ENCODE results near the gene ALDH7A1. TPM values are rescaled to one million over a fixed set of nuclear protein-coding genes. Genes with fewer than 3 reads are reported as not detected.
A peak's percentile ranks its signal among the peaks of the same experiment; 100 is the strongest.

ALDH7A1 gene
- total and polyA plus RNA-seq, 7 experiments from 2014 or later = 0.51 to 9.9 (median 3.0) TPM

- ATAC-seq (no peak), DNase-seq (no peak)
- Histone ChIP-seq H3K9me3 (ENCODE audit: control insufficient read depth in 2 of 3, low read length in 3 of 3) (no peaks in the 10 kb centered on the region), H3K36me3 (ENCODE audit: control insufficient read depth in 2 of 3, insufficient read depth in 3 of 3, low read length in 3 of 3) (no peaks in the 10 kb centered on the region), H3K27ac (ENCODE audit: low read depth, low read length) (no peak overlapping the region), H3K4me3 (ENCODE audit: low read length) (no peak overlapping the region), H3K4me1 (ENCODE audit: control insufficient read depth in 2 of 2, insufficient read depth in 2 of 2, low read length in 2 of 2) (no peaks in the 10 kb centered on the region), H3K27me3 (ENCODE audit: control insufficient read depth in 2 of 2, insufficient read depth in 2 of 2, low read length in 2 of 2) (no peaks in the 10 kb centered on the region)
- H3K36me3 Mint-ChIP-seq = peaks cover 0 to 7% (median 0%) of the 10 kb centered on the region in 5 donors
- intact Hi-C loops (cut with micrococcal nuclease) = no loop called here
- H3K4me1 Mint-ChIP-seq = peaks cover 0 to 21% (median 12%) of the 10 kb centered on the region in 7 donors
- CTCF ChIA-PET = interaction anchor here (0.7 to 1.9 kb wide), 3 partner anchors 17 to 23 kb away, joined by 3 to 8 read pairs (median 6); no protein-coding TSS in a partner anchor
- POLR2A ChIA-PET = interaction anchor here (0.6 to 0.9 kb wide), 2 partner anchors 15 to 180 kb away, joined by 4 read pairs; no protein-coding TSS in a partner anchor
- no peak overlapping the region for H3K4me3 Mint-ChIP-seq
- H3K27ac Mint-ChIP-seq = no peak overlapping the region
- H3K27me3 Mint-ChIP-seq = peaks cover 0 to 7% (median 0%) of the 10 kb centered on the region in 5 donors
- peaks cover 0 to 3% (median 0%) of the 10 kb centered on the region in 11 donors for H3K9me3 Mint-ChIP-seq
Measured at GRCh38 chr5:126516852-126517251, 78.2 kb downstream of the ALDH7A1 start.

- no peaks in the 10 kb centered on the region for H3K4me1 ChIP-seq (ENCODE audit: control insufficient read depth in 2 of 2, insufficient read depth in 2 of 2, low read length in 2 of 2)
- no peak for ATAC-seq
- no peak overlapping the region for H3K4me3 Mint-ChIP-seq
- peaks cover 0 to 4% (median 0%) of the 10 kb centered on the region in 11 donors for H3K9me3 Mint-ChIP-seq
- no peak overlapping the region for H3K27ac Mint-ChIP-seq
- peaks cover 0 to 7% (median 0%) of the 10 kb centered on the region in 5 donors for H3K27me3 Mint-ChIP-seq
- no peaks in the 10 kb centered on the region for H3K36me3 ChIP-seq (ENCODE audit: control insufficient read depth in 2 of 3, insufficient read depth in 3 of 3, low read length in 3 of 3)
- H3K27ac ChIP-seq (ENCODE audit: low read depth, low read length) = no peak overlapping the region
- no peaks in the 10 kb centered on the region for H3K9me3 ChIP-seq (ENCODE audit: control insufficient read depth in 2 of 3, low read length in 3 of 3)
- no peak overlapping the region for H3K4me3 ChIP-seq (ENCODE audit: low read length)
- H3K27me3 ChIP-seq (ENCODE audit: control insufficient read depth in 2 of 2, insufficient read depth in 2 of 2, low read length in 2 of 2) = no peaks in the 10 kb centered on the region
- POLR2A ChIA-PET = interaction anchor here (0.7 to 0.9 kb wide), 2 partner anchors 16 to 61 kb away, joined by 3 to 4 read pairs; no protein-coding TSS in a partner anchor
- CTCF ChIA-PET = interaction anchor here (1.9 kb wide), 1 partner anchor 16 kb away, joined by 6 read pairs; no protein-coding TSS in a partner anchor
- intact Hi-C loops (cut with micrococcal nuclease) = no loop called here
- H3K36me3 Mint-ChIP-seq = peaks cover 0 to 7% (median 0%) of the 10 kb centered on the region in 5 donors
- peaks cover 0 to 23% (median 14%) of the 10 kb centered on the region in 7 donors for H3K4me1 Mint-ChIP-seq
- DNase-seq = no peak
Measured at GRCh38 chr5:126516133-126516532, 78.9 kb downstream of the ALDH7A1 start.

GRCh38 chr5:126515337-126515736 lies 79.7 kb downstream of the ALDH7A1 start:
- Mint-ChIP-seq H3K27me3 (peaks cover 0 to 7% (median 0%) of the 10 kb centered on the region in 5 donors), H3K9me3 (peaks cover 0 to 10% (median 0%) of the 10 kb centered on the region in 11 donors), H3K36me3 (peaks cover 0 to 7% (median 0%) of the 10 kb centered on the region in 5 donors), H3K4me3 (no peak overlapping the region), H3K27ac (peak overlapping the region in 1 of 9 donors; percentile 36), H3K4me1 (peaks cover 0 to 30% (median 22%) of the 10 kb centered on the region in 7 donors)
- no peak overlapping the region for H3K4me3 ChIP-seq (ENCODE audit: low read length)
- no peaks in the 10 kb centered on the region for H3K27me3 ChIP-seq (ENCODE audit: control insufficient read depth in 2 of 2, insufficient read depth in 2 of 2, low read length in 2 of 2)
- no peaks in the 10 kb centered on the region for H3K36me3 ChIP-seq (ENCODE audit: control insufficient read depth in 2 of 3, insufficient read depth in 3 of 3, low read length in 3 of 3)
- ChIA-PET POLR2A (interaction anchor here (0.7 kb wide), 1 partner anchor 60 kb away, joined by 3 read pairs; no protein-coding TSS in a partner anchor), CTCF (interaction anchor here (0.7 to 1.9 kb wide), 2 partner anchors 12 to 15 kb away, joined by 3 to 6 read pairs; no protein-coding TSS in a partner anchor)
- no peaks in the 10 kb centered on the region for H3K9me3 ChIP-seq (ENCODE audit: control insufficient read depth in 2 of 3, low read length in 3 of 3)
- intact Hi-C loops (cut with micrococcal nuclease) = no loop called here
- H3K27ac ChIP-seq (ENCODE audit: low read depth, low read length) = no peak overlapping the region
- H3K4me1 ChIP-seq (ENCODE audit: control insufficient read depth in 2 of 2, insufficient read depth in 2 of 2, low read length in 2 of 2) = peaks cover 0 to 7% of the 10 kb centered on the region in 2 donors
- no peak for ATAC-seq
- DNase-seq = no peak

- Histone ChIP-seq H3K4me3 (ENCODE audit: low read length) (no peak overlapping the region), H3K27me3 (ENCODE audit: control insufficient read depth in 2 of 2, insufficient read depth in 2 of 2, low read length in 2 of 2) (no peaks in the 10 kb centered on the region), H3K9me3 (ENCODE audit: control insufficient read depth in 2 of 3, low read length in 3 of 3) (no peaks in the 10 kb centered on the region), H3K27ac (ENCODE audit: low read depth, low read length) (no peak overlapping the region), H3K4me1 (ENCODE audit: control insufficient read depth in 2 of 2, insufficient read depth in 2 of 2, low read length in 2 of 2) (peaks cover 0 to 13% of the 10 kb centered on the region in 2 donors), H3K36me3 (ENCODE audit: control insufficient read depth in 2 of 3, insufficient read depth in 3 of 3, low read length in 3 of 3) (no peaks in the 10 kb centered on the region)
- no peak for DNase-seq
- Mint-ChIP-seq H3K4me1 (peaks cover 0 to 34% (median 29%) of the 10 kb centered on the region in 7 donors), H3K27me3 (peaks cover 0 to 5% (median 0%) of the 10 kb centered on the region in 5 donors), H3K27ac (peak overlapping the region in 2 of 9 donors; percentile 43 to 63), H3K36me3 (peaks cover 0 to 7% (median 0%) of the 10 kb centered on the region in 5 donors), H3K9me3 (peaks cover 0 to 10% (median 0%) of the 10 kb centered on the region in 11 donors), H3K4me3 (no peak overlapping the region)
- ChIA-PET POLR2A (no interaction called here), CTCF (interaction anchor here (0.7 to 1.9 kb wide), 2 partner anchors 11 to 15 kb away, joined by 3 to 6 read pairs; no protein-coding TSS in a partner anchor)
- ATAC-seq = no peak
- intact Hi-C loops (cut with micrococcal nuclease) = no loop called here
Measured at GRCh38 chr5:126514558-126515141, 80.4 kb downstream of the ALDH7A1 start.

- Histone ChIP-seq H3K27me3 (ENCODE audit: control insufficient read depth in 2 of 2, insufficient read depth in 2 of 2, low read length in 2 of 2) (no peaks in the 10 kb centered on the region), H3K4me1 (ENCODE audit: control insufficient read depth in 2 of 2, insufficient read depth in 2 of 2, low read length in 2 of 2) (peaks cover 5 to 18% of the 10 kb centered on the region in 2 donors), H3K36me3 (ENCODE audit: control insufficient read depth in 2 of 3, insufficient read depth in 3 of 3, low read length in 3 of 3) (no peaks in the 10 kb centered on the region), H3K9me3 (ENCODE audit: control insufficient read depth in 2 of 3, low read length in 3 of 3) (no peaks in the 10 kb centered on the region), H3K27ac (ENCODE audit: low read depth, low read length) (no peak overlapping the region), H3K4me3 (ENCODE audit: low read length) (no peak overlapping the region)
- ChIA-PET CTCF (no interaction called here), POLR2A (no interaction called here)
- DNase-seq (no peak), ATAC-seq (no peak)
- intact Hi-C loops (cut with micrococcal nuclease) = no loop called here
- Mint-ChIP-seq H3K27me3 (peaks cover 0 to 3% (median 0%) of the 10 kb centered on the region in 5 donors), H3K27ac (no peak overlapping the region), H3K36me3 (peaks cover 0 to 7% (median 0%) of the 10 kb centered on the region in 5 donors), H3K4me1 (peaks cover 3 to 37% (median 30%) of the 10 kb centered on the region in 7 donors), H3K9me3 (peaks cover 0 to 10% (median 0%) of the 10 kb centered on the region in 11 donors), H3K4me3 (no peak overlapping the region)
Measured at GRCh38 chr5:126514131-126514557, 80.9 kb downstream of the ALDH7A1 start.

GRCh38 chr5:126513703-126514102 lies 81.3 kb downstream of the ALDH7A1 start:
- Histone ChIP-seq H3K4me3 (ENCODE audit: low read length) (no peak overlapping the region), H3K36me3 (ENCODE audit: control insufficient read depth in 2 of 3, insufficient read depth in 3 of 3, low read length in 3 of 3) (no peaks in the 10 kb centered on the region), H3K27ac (ENCODE audit: low read depth, low read length) (no peak overlapping the region), H3K27me3 (ENCODE audit: control insufficient read depth in 2 of 2, insufficient read depth in 2 of 2, low read length in 2 of 2) (no peaks in the 10 kb centered on the region), H3K9me3 (ENCODE audit: control insufficient read depth in 2 of 3, low read length in 3 of 3) (no peaks in the 10 kb centered on the region), H3K4me1 (ENCODE audit: control insufficient read depth in 2 of 2, insufficient read depth in 2 of 2, low read length in 2 of 2) (peaks cover 5 to 20% of the 10 kb centered on the region in 2 donors)
- H3K36me3 Mint-ChIP-seq = peaks cover 0 to 11% (median 4%) of the 10 kb centered on the region in 5 donors
- CTCF ChIA-PET = no interaction called here
- H3K9me3 Mint-ChIP-seq = peaks cover 0 to 10% (median 0%) of the 10 kb centered on the region in 11 donors
- H3K4me1 Mint-ChIP-seq = peaks cover 7 to 41% (median 34%) of the 10 kb centered on the region in 7 donors
- no peak for DNase-seq
- peak overlapping the region in 1 of 9 donors; percentile 63 for H3K27ac Mint-ChIP-seq
- no peak overlapping the region for H3K4me3 Mint-ChIP-seq
- ATAC-seq = no peak
- intact Hi-C loops (cut with micrococcal nuclease) = loop anchor here in 1 of 2 donors (2.0 kb wide), 1 partner anchor 15 kb away; no protein-coding TSS in a partner anchor
- peaks cover 0 to 3% (median 0%) of the 10 kb centered on the region in 5 donors for H3K27me3 Mint-ChIP-seq
- POLR2A ChIA-PET = no interaction called here

Data from naive thymus-derived CD4-positive, alpha-beta T cell (primary cell).